Motor neuron (in vitro differentiated cells): Measurements from ENCODE around the gene ZDHHC17. TPM values are rescaled to one million over a fixed set of nuclear protein-coding genes. Genes with fewer than 3 reads are reported as not detected.
"Not testable (repeated sequence)": the region's sequence is repeated elsewhere in the genome, so short reads cannot be mapped to it uniquely, and the experiment has no call there.

ENCODE experiments used
- ATAC-seq, 8 experiments: fragments of 200-7000 bp; cut with Tn5 transposase; replicated peaks in 6 of 8; 2 replicates each; pipeline ENCODE4 v1.8.0; 2021; ENCODE audit warnings: mild to moderate bottlenecking in 8 of 8, moderate library complexity in 8 of 8
- H3K27ac ChIP-seq, 2 donors: fragments of 250-450 bp; sonication (Bioruptor Pico); 2 replicates each; pipeline ENCODE4 v1.9.0; 2021; ENCODE audit warnings: antibody characterized with exemption in 2 of 2, mild to moderate bottlenecking in 2 of 2, moderate library complexity in 1 of 2
- H3K4me1 ChIP-seq, 2 donors: fragments of 250-450 bp; sonication (Bioruptor Pico); replicated peaks in 1 of 2; 2 replicates each; pipeline ENCODE4 v1.6.1; 2021; ENCODE audit warnings: antibody characterized with exemption in 2 of 2, mild to moderate bottlenecking in 2 of 2, moderate library complexity in 1 of 2
- H3K4me3 ChIP-seq, 5 donors: fragments of 250-450 bp; sonication (Bioruptor Pico); 2 replicates each; pipeline ENCODE4 v1.9.0; 2021; ENCODE audit warnings: antibody characterized with exemption in 5 of 5, mild to moderate bottlenecking in 5 of 5, moderate library complexity in 4 of 5
- WGBS, 10 experiments: fragments of 450-650 bp; shearing (Covaris generic); methylation state at CpG; one replicate each; pipeline ENCODE4 v1.0.0; 2022; 5-methylcytosine and 5-hydroxymethylcytosine counted together
- in situ Hi-C, 9 experiments: fragments of 400-800 bp; cut with MboI; loops; one replicate each; pipeline ENCODE4 v1.15.0; 2021; ENCODE audit warnings: low sequenced_read_pairs in 9 of 9, low pct_unique_long_range_greater_than_20kb in 2 of 9; ENCODE audit not compliant: unreplicated experiment in 9 of 9
- total RNA-seq, 8 experiments: library from RNA; unstranded; fragments of 300-600 nt; gene quantifications; 2 replicates each; pipeline versions ENCODE4 v1.2.3 to v1.2.4, GENCODE V29; 2022

Gene ZDHHC17
- total RNA-seq = 10 to 100 TPM; 25.8 to 77.5 (median 58.1) TPM

DNA sequence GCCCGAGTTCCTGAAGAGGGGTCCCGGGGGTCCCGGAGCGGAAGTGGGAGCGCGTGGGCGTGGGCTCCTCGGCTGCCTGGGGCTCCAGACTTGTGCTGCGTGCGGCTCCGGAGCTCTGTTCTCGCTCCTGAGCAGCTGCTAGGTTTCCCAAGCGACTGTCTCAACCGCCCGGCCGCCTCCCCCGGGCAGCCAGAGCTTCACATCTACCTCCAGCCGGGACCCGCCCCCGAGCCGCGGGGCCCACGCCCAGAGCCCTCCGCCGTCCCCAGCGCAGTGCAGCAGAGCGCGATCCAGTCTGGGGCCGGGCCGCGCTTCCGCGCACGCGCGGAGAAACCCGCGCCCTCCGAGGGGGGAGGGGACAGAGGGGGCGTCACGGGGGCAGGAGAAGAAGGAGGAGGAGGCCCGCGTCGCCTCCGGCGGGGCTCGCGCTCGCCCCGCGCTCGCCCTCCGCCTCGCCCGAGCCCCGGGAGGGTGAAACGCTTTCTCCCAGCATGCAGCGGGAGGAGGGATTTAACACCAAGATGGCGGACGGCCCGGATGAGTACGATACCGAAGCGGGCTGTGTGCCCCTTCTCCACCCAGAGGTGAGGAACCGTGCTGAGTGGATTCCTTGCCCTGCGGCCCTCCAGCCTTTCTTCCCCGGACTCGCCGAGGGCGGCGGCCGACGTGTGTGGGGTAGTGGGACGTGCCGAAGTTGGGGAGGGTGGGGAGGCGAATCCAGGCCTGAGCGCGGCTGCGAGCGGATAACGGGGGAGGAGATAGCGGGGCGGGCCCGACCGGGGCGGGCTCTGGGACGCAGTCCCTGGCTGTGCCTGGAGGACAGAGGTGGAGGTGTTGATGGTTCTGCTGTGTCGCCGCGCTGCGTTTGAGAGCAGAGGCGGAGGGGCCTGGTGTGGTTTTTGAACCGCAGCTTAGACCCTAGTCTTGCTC lies at the start of gene ZDHHC17:
TSS of gene ZDHHC17 (plus strand) at position 370 of the 930 bp plus-strand sequence. CDS start at position 492, 122 bp downstream.
- peaks cover 13 to 14% of the 10 kb centered on the region in 2 donors for H3K4me1 ChIP-seq
- peak within 1 kb of the TSS; percentile 95 to 97 for H3K27ac ChIP-seq
- peak; percentile 84 to 95 (median 94) for ATAC-seq
- in situ Hi-C loops = no loop called here
- H3K4me3 ChIP-seq = peak within 1 kb of the TSS; percentile 73 to 98 (median 86)
- 0 to 4% (median 4%) methylated on average over 1 to 6 of the region's 93 CpGs; no CpG with 5 or more reads in 7 of the 10 experiments for WGBS, 10 experiments

DNA sequence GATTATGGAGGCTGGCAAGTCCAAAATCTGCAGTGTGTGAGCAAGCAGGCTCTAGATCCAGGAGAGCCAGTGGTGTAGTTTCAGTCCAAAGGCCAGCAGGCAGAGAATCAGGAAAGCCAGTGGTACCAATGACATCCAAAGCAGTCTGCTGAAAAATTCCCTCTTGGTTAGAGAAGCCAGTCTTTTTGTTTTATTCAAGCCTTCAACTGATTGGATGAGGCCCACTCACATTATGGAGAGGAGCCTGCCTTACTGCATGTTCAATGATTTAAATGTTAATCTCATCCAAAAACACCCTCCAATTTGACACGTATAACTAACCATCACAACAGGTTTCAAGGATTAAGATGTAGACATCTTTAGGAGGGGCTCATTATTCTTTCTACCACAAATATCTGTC lies 49.5 kb upstream of the ZDHHC17 start:
- H3K4me3 ChIP-seq = no peak overlapping the region
- no peak overlapping the region for H3K27ac ChIP-seq
- peaks cover 0 to 5% of the 10 kb centered on the region in 2 donors for H3K4me1 ChIP-seq
- in situ Hi-C loops = no loop called here
- ATAC-seq = no peak
- 33 to 100% (median 89%) methylated on average over 1 of the region's 1 CpG; no CpG with 5 or more reads in 6 of the 10 experiments for WGBS, 10 experiments

- Histone ChIP-seq H3K4me3 (no peak overlapping the region), H3K27ac (no peak overlapping the region), H3K4me1 (peaks cover 0 to 5% of the 10 kb centered on the region in 2 donors)
- WGBS, 10 experiments = 80 to 100% (median 92%) methylated on average over 1 to 3 of the region's 3 CpGs; no CpG with 5 or more reads in 2 of the 10 experiments
- in situ Hi-C loops = no loop called here
- no peak for ATAC-seq
These were observed 49.1 kb upstream of the ZDHHC17 start for GRCh38 chr12:76714861-76715260.

GRCh38 chr12:76715332-76715731 lies 48.6 kb upstream of the ZDHHC17 start:
- peaks cover 0 to 5% of the 10 kb centered on the region in 2 donors for H3K4me1 ChIP-seq
- 69 to 100% (median 94%) methylated on average over 2 to 3 of the region's 3 CpGs; no CpG with 5 or more reads in 3 of the 10 experiments for WGBS, 10 experiments
- in situ Hi-C loops = no loop called here
- ATAC-seq = peak in 3 of 8 experiments; percentile 72 to 93 (median 92)
- H3K27ac ChIP-seq = no peak overlapping the region
- H3K4me3 ChIP-seq = no peak overlapping the region

DNA sequence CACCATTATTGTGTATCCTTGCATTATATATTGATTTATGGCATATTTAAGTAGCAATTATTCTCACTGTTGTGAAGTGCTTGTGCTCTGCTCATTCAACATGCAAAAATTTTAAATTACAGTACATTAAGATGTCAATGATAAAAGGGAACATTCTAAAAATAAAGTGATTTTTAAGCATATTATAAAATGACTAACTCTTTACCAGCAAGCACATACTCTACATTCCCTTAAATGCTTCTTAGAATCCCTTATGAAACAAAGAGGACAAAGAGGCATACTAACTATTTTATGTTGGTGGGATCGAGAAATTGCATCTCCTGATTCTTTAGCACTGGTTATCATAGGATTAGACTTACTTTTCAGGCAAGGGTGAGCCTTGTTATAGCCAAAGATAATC lies 46.6 kb upstream of the ZDHHC17 start:
- no peak overlapping the region for H3K27ac ChIP-seq
- in situ Hi-C loops = no loop called here
- peak in 5 of 8 experiments; percentile 13 to 77 (median 39) for ATAC-seq
- H3K4me3 ChIP-seq = no peak overlapping the region
- WGBS, 10 experiments = 50 to 92% (median 75%) methylated on average over 1 of the region's 1 CpG; no CpG with 5 or more reads in 3 of the 10 experiments
- peaks cover 0 to 5% of the 10 kb centered on the region in 2 donors for H3K4me1 ChIP-seq

DNA sequence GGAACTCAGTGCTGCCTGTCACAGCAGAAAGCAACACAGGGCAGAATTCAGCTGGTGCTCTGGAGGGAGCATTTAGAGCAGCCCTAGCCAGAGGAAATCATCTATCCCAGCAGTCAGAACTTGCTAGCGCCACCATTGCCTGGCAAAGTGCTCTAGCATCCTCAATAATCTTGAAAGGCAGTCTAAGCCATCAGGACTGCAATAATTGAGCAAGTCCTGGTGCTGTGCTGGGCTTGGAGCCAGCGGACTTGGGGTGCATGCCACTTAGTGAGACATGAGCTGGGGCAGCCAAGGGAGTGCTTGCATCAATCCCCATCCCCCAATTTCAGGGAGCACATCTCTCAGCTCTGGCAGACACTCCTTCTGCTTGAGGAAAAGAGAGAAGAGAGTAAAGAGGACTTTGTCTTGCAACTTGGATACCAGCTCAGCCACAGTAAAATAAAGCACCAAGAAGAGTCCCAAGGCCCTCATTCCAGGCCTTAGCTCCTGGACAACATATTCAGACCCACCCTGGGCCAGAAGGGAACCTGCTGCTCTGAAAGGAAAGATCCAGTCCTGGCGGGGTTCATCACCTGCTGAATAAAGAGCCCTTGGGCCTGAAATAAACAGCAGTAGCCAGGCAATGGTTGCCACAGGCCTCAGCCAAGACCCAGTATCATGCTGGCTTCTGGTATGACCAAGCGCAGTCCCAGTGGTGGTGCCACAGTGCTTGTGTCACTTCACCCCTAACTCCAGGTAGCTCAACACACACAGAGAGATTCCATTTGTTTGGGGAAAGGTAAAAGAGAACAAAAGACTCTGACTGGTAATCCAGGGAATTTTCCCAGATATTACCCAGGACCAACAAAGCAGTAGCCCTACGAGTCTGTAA lies 44.5 kb upstream of the ZDHHC17 start:
- H3K4me1 ChIP-seq = peaks cover 0 to 5% of the 10 kb centered on the region in 2 donors
- in situ Hi-C loops = no loop called here
- no peak overlapping the region for H3K4me3 ChIP-seq
- H3K27ac ChIP-seq = no peak overlapping the region
- WGBS, 10 experiments = 80 to 100% (median 93%) methylated on average over 1 to 3 of the region's 5 CpGs; no CpG with 5 or more reads in 3 of the 10 experiments
- peak in 1 of 8 experiments; percentile 91 for ATAC-seq

- in situ Hi-C loops = no loop called here
- Histone ChIP-seq H3K4me1 (peaks cover 0 to 5% of the 10 kb centered on the region in 2 donors), H3K27ac (no peak overlapping the region), H3K4me3 (no peak overlapping the region)
- 38 to 100% (median 57%) methylated on average over 1 to 2 of the region's 2 CpGs; no CpG with 5 or more reads in 1 of the 10 experiments for WGBS, 10 experiments
- no peak for ATAC-seq
These were observed 43.8 kb upstream of the ZDHHC17 start for GRCh38 chr12:76720068-76720467.

- H3K4me3 ChIP-seq = no peak overlapping the region
- H3K4me1 ChIP-seq = no peaks in the 10 kb centered on the region
- ATAC-seq = no peak
- in situ Hi-C loops = no loop called here
- H3K27ac ChIP-seq = no peak overlapping the region
These were observed 37.3 kb upstream of the ZDHHC17 start for GRCh38 chr12:76726626-76727025.

- WGBS, 10 experiments = 0 to 100% (median 83%) methylated on average over 1 to 3 of the region's 3 CpGs; no CpG with 5 or more reads in 3 of the 10 experiments
- H3K4me1 ChIP-seq, ATAC-seq, in situ Hi-C loops, H3K4me3 ChIP-seq, H3K27ac ChIP-seq: not testable (repeated sequence)
These were observed 31.7 kb upstream of the ZDHHC17 start for GRCh38 chr12:76732188-76732587.

DNA sequence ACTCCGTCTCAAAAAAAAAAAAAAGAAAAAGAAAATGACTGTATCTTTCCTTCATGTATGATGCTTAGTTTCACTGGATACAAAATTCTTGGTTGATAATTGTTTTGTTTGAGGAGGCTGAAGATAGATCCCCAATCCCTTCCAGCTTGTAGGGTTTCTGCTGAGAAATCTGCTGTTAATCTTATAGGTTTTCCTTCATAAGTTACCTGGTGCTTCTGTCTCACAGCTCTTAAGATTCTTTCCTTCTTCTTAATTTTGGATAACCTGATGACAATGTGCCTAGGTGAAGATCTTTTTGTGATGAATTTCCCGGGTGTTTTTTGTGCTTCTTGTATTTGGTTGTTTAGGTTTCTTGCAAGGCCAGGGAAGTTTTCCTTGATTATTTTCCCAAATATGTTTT lies 26.2 kb upstream of the ZDHHC17 start:
- in situ Hi-C loops, H3K27ac ChIP-seq, H3K4me3 ChIP-seq, ATAC-seq, H3K4me1 ChIP-seq: not testable (repeated sequence)
- 0 to 100% (median 73%) methylated on average over 1 of the region's 2 CpGs; no CpG with 5 or more reads in 2 of the 10 experiments for WGBS, 10 experiments

- no peak for ATAC-seq
- 50 to 90% (median 87%) methylated on average over 1 to 10 of the region's 10 CpGs; no CpG with 5 or more reads in 4 of the 10 experiments for WGBS, 10 experiments
- in situ Hi-C loops = no loop called here
- no peaks in the 10 kb centered on the region for H3K4me1 ChIP-seq
- H3K27ac ChIP-seq = no peak overlapping the region
- H3K4me3 ChIP-seq = no peak overlapping the region
These were observed 24.9 kb upstream of the ZDHHC17 start for GRCh38 chr12:76738824-76739579.

- Histone ChIP-seq H3K27ac (no peak overlapping the region), H3K4me1 (no peaks in the 10 kb centered on the region), H3K4me3 (no peak overlapping the region)
- no peak for ATAC-seq
- in situ Hi-C loops = no loop called here
- WGBS, 10 experiments = 25 to 100% (median 82%) methylated on average over 1 to 4 of the region's 4 CpGs
These were observed 24.0 kb upstream of the ZDHHC17 start for GRCh38 chr12:76739896-76740295.
